K562 (cell line): ENCODE data around the gene NECTIN2. TPM values are rescaled to one million over a fixed set of nuclear protein-coding genes. Genes with fewer than 3 reads are reported as not detected.
A peak's percentile ranks its signal among the peaks of the same experiment; 100 is the strongest.

Source experiments
- ARHGAP35 ChIP-seq: fragments of 450-650 bp; IDR thresholded peaks from 2 replicates; pipeline ENCODE4 v1.6.1; 2018; ENCODE audit not compliant: partially characterized antibody
- EP400 ChIP-seq: fragments of 450-650 bp; IDR thresholded peaks from 2 replicates; pipeline ENCODE4 v1.6.1; 2017; ENCODE audit warnings: antibody characterized with exemption, mild to moderate bottlenecking, moderate library complexity
- ESRRB ChIP-seq: fragments of 250-450 bp; sonication (Bioruptor Pico); IDR thresholded peaks from 2 replicates; pipeline ENCODE4 v1.5.0; 2020; ENCODE audit warnings: mild to moderate bottlenecking, moderate library complexity, borderline replicate concordance
- MCM7 ChIP-seq, 2 experiments: fragments of 450-650 bp; IDR thresholded peaks; 2 replicates each; pipeline ENCODE4 v1.6.1; 2016 to 2018
- MYC ChIP-seq, 2 experiments: fragments of 250-450 bp in 1 of 2; sonication (Bioruptor Pico) in 1 of 2; IDR thresholded peaks; 2 replicates each; pipeline versions ENCODE4 v1.5.1 to v1.6.1; 2012 to 2021; ENCODE audit warnings: low read depth in 2 of 2, borderline replicate concordance in 1 of 2, improper control_type of control experiment in 1 of 2, low read length in 1 of 2, mild to moderate bottlenecking in 1 of 2, moderate library complexity in 1 of 2
- RAD21 ChIP-seq, 2 experiments: fragments of 250-450 bp in 1 of 2; fragments of 450-650 bp in 1 of 2; sonication (Bioruptor Pico) in 1 of 2; formaldehyde crosslinking in 1 of 2; IDR thresholded peaks in 1 of 2; conservative IDR thresholded peaks in 1 of 2; 2 replicates each; pipeline versions ENCODE4 v1.4.0 to v1.8.0; 2020 to 2022; ENCODE audit warnings: mild to moderate bottlenecking in 2 of 2, moderate library complexity in 1 of 2
- ZNF282 ChIP-seq: sonication (generic); formaldehyde crosslinking; IDR thresholded peaks from 2 replicates; pipeline ENCODE4 v1.8.1; 2023; ENCODE audit warnings: missing genetic modification reagents
- ZNF347 ChIP-seq: fragments of 450-650 bp; formaldehyde crosslinking; IDR thresholded peaks from 2 replicates; pipeline ENCODE4 v1.4.0; 2020; ENCODE audit warnings: low read depth, mild to moderate bottlenecking, moderate library complexity
- ZNF609 ChIP-seq: sonication (generic); formaldehyde crosslinking; IDR thresholded peaks from 2 replicates; pipeline ENCODE4 v1.8.1; 2023; ENCODE audit warnings: missing genetic modification reagents, mild to moderate bottlenecking, borderline replicate concordance
- ZNF740 ChIP-seq, 3 experiments: fragments of 200-800 bp in 1 of 3; sonication (Bioruptor generic) in 1 of 3; sonication (generic) in 1 of 3; formaldehyde crosslinking in 1 of 3; IDR thresholded peaks; 2 replicates each; pipeline versions ENCODE4 v1.6.1 to v1.8.0; 2016 to 2022; ENCODE audit warnings: mild to moderate bottlenecking in 2 of 3, missing compliant biosample characterization in 2 of 3, missing genetic modification characterization in 2 of 3, missing genetic modification reagents in 1 of 3
- polyA plus RNA-seq, 8 experiments: library from polyadenylated mRNA; depleted of rRNA in 4 of 8; stranded (reverse) in 5 of 8; unstranded in 3 of 8; fragments of >200 nt; fragmentation: Nextera tagmentation in 2 of 8; fragmentation: Illumina TruSeq in 1 of 8; extraction: Ambion mirVana in 2 of 8; extraction: Trizol in 1 of 8; gene quantifications; 2 replicates each; pipeline versions ENCODE4 v1.2.1 to v1.2.3, GENCODE V29; 2011 to 2014; ENCODE audit warnings: inconsistent platforms in 1 of 8, missing spikeins in 1 of 8
- total RNA-seq, 7 experiments: library from RNA; depleted of rRNA in 6 of 7; stranded (reverse); fragments of >200 nt in 6 of 7; fragmentation: Illumina TruSeq in 2 of 7; extraction: Trizol in 2 of 7; gene quantifications; 2 replicates each; pipeline versions ENCODE4 v1.2.1 to v1.2.3, GENCODE V29; 2011 to 2021; ENCODE audit warnings: low replicate concordance in 1 of 7
- TF ChIP-seq, protein P1 (sequence below): sonication (generic); formaldehyde crosslinking; IDR thresholded peaks from 2 replicates; pipeline ENCODE4 v1.8.0; 2022; ENCODE audit warnings: mild to moderate bottlenecking, missing genetic modification reagents

The NECTIN2 gene
- total and polyA plus RNA-seq, 9 of the 15 experiments (the other 6 are each of a cell fraction or from before 2014, with no cell fraction given) = 3.9 to 94.9 (median 34.9) TPM

GRCh38 chr19:44807652-44808462 lies 38.2 kb upstream of the NECTIN2 start (continued):
- TF ChIP-seq EP400 = no peak
- TF ChIP-seq ARHGAP35 = no peak
- TF ChIP-seq ZNF609 (CRISPR knock-in tag) = no peak
- no peak for TF ChIP-seq ZNF347 (CRISPR knock-in tag)
- TF ChIP-seq MCM7 (IDR thresholded peaks at IDR 0.05) = no peak
- TF ChIP-seq RAD21 (CRISPR knock-in tag; conservative IDR thresholded peaks at IDR 0.05 in 1 of 2, IDR thresholded peaks at IDR 0.05 in 1 of 2) = peak; percentile 40 to 64
- 0 out of 2 replicates have a peak, but pooled peaks have one; percentile 14 for TF ChIP-seq MYC (IDR thresholded peaks at IDR 0.05; ENCODE audit: low read depth, low read length)
- TF ChIP-seq MYC (CRISPR knock-in tag; IDR thresholded peaks at IDR 0.05; ENCODE audit: borderline replicate concordance, low read depth) = no peak
- peak; percentile 68; the same call in 1 of the 2 replicates for TF ChIP-seq ZNF740 (CRISPR knock-in tag; IDR thresholded peaks at IDR 0.05)
- no peak for TF ChIP-seq ZNF740 (tag; IDR thresholded peaks at IDR 0.05)
- TF ChIP-seq ZNF282 = no peak
- TF ChIP-seq ESRRB = no peak
- TF ChIP-seq, protein P1, sequence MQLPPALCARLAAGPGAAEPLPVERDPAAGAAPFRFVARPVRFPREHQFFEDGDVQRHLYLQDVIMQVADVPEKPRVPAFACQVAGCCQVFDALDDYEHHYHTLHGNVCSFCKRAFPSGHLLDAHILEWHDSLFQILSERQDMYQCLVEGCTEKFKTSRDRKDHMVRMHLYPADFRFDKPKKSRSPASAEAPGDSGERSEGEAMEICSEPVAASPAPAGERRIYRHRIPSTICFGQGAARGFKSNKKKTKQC = no peak
